H4 (cell line): ENCODE data around the gene TMC6. TPM values are rescaled to one million over a fixed set of nuclear protein-coding genes. Genes with fewer than 3 reads are reported as not detected.
"Not testable (repeated sequence)": the region's sequence is repeated elsewhere in the genome, so short reads cannot be mapped to it uniquely, and the experiment has no call there.

Experiments used
- DNase-seq: peaks from one replicate; pipeline ENCODE4 v3.0.0-alpha.2; 2015; ENCODE audit warnings: low spot score
- total RNA-seq: library from RNA; depleted of rRNA; stranded (reverse); fragments of >200 nt; shearing (Covaris generic); gene quantifications from 2 replicates; pipeline ENCODE4 v1.2.3, GENCODE V29; 2014

The TMC6 gene
- total RNA-seq, 1 experiment from 2014 or later = 2.7 TPM

- no peak for DNase-seq
Observed at GRCh38 chr17:78110363-78111015, 18.1 kb downstream of the TMC6 start.

- no peak for DNase-seq
Observed at GRCh38 chr17:78109489-78109761, 19.1 kb downstream of the TMC6 start.

GRCh38 chr17:78108726-78109488 is 19.6 kb downstream of the TMC6 start:
- no peak for DNase-seq

GRCh38 chr17:78107976-78108725 is 20.4 kb downstream of the TMC6 start:
- no peak for DNase-seq

- no peak for DNase-seq
Observed at GRCh38 chr17:78107457-78107856, 21.1 kb downstream of the TMC6 start.

- no peak for DNase-seq
Observed at GRCh38 chr17:78106211-78106610, 22.3 kb downstream of the TMC6 start.

- no peak for DNase-seq
Observed at GRCh38 chr17:78105551-78105950, 23.0 kb downstream of the TMC6 start.

- no peak for DNase-seq
Observed at GRCh38 chr17:78105101-78105500, 23.5 kb downstream of the TMC6 start.

GRCh38 chr17:78104540-78104941 is 24.0 kb downstream of the TMC6 start:
- no peak for DNase-seq

GRCh38 chr17:78103311-78103710 is 25.2 kb downstream of the TMC6 start:
- no peak for DNase-seq

GRCh38 chr17:78101542-78101941 is 27.0 kb downstream of the TMC6 start:
- no peak for DNase-seq

- DNase-seq = no peak
Observed at GRCh38 chr17:78101112-78101511, 27.4 kb downstream of the TMC6 start.

GRCh38 chr17:78096093-78096492 is 32.5 kb downstream of the TMC6 start:
- DNase-seq = no peak

GRCh38 chr17:78095035-78095434 is 33.5 kb downstream of the TMC6 start:
- no peak for DNase-seq

GRCh38 chr17:78092794-78093324 is 35.7 kb downstream of the TMC6 start:
- DNase-seq = no peak

- DNase-seq = no peak
Observed at GRCh38 chr17:78089576-78090281, 38.8 kb downstream of the TMC6 start.

GRCh38 chr17:78088529-78088928 is 40.0 kb downstream of the TMC6 start:
- no peak for DNase-seq

- DNase-seq = peak; percentile 3
Observed at GRCh38 chr17:78086740-78087139, 41.8 kb downstream of the TMC6 start.

GRCh38 chr17:78082988-78083387 is 45.6 kb downstream of the TMC6 start:
- DNase-seq = no peak

- not testable (repeated sequence) for DNase-seq
Observed at GRCh38 chr17:78082355-78082872, 46.1 kb downstream of the TMC6 start.

GRCh38 chr17:78081551-78081950 is 47.0 kb downstream of the TMC6 start:
- DNase-seq = no peak

- no peak for DNase-seq
Observed at GRCh38 chr17:78079253-78079652, 49.3 kb downstream of the TMC6 start.
